ENCODE results near the gene SAMD14. TPM values are rescaled to one million over a fixed set of nuclear protein-coding genes. Genes with fewer than 3 reads are reported as not detected.

SAMD14 gene
- total and polyA plus RNA-seq, 2 donors (not counting 1 experiment from before 2014, with no cell fraction given), result 0.13 to 0.89 TPM

DNA sequence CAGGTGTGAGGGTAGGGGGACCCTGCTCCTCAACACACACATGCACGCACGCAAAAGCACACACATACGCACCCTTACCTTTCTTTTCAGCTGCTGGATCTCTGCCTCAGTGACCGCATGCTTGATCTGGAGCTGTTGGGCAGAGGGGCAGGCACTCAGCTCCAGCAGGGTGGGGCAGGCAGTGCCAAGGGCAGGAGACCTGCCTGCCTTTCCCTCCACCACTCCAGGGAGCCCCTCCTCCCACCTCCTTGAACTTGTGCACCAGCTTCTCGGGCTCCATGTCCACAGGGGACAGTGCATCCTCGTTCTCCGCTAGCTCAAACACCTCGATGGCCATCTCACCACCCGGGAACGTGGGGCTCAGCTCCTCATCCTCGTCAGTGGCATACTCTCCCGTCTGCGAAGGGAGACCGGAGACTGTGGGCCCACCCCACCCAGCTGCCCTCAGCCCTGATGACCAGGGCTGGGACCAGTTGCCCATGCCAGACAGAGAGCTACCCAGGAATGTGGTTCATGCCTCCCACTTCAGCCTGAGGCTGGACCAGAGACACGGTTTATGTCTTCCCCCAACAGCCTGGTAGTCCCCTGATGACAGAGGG, 9.3 kb upstream of the SAMD14 start:
- H3K27me3 ChIP-seq (replicated peaks in 1 of 4; ENCODE audit: control extremely low read depth in 1 of 4, control insufficient read depth in 3 of 4, insufficient read depth in 4 of 4, low read length in 3 of 4), result no peaks in the 10 kb centered on the region
- no peak overlapping the region for H3K4me3 ChIP-seq (ENCODE audit: control extremely low read depth in 1 of 5, extremely low read depth in 1 of 5, insufficient read depth in 1 of 5, low read depth in 2 of 5, low read length in 4 of 5)
- H3K79me2 ChIP-seq (ENCODE audit: control insufficient read depth, insufficient read depth, low read length), result peaks cover 49% of the 10 kb centered on the region
- CTCF ChIA-PET, result interaction anchor here (0.8 to 3.8 kb wide), 18 partner anchors 9 to 157 kb away, joined by 3 to 79 read pairs (median 7); partner anchors contain the start of genes PPP1R9B, SAMD14 and SGCA
- 91% methylated on average over 15 of the region's 15 CpGs for WGBS (ENCODE audit: insufficient coverage)
- no peaks in the 10 kb centered on the region for H3K9me3 ChIP-seq (ENCODE audit: control extremely low read depth in 1 of 3, control insufficient read depth in 2 of 3, insufficient read depth in 1 of 3, low read length in 2 of 3)
- no peak for TF ChIP-seq EZH2 (IDR thresholded peaks at IDR 0.05; ENCODE audit: borderline replicate concordance, insufficient read depth, low read depth, low read length, poor library complexity, severe bottlenecking)
- TF ChIP-seq, protein P1, sequence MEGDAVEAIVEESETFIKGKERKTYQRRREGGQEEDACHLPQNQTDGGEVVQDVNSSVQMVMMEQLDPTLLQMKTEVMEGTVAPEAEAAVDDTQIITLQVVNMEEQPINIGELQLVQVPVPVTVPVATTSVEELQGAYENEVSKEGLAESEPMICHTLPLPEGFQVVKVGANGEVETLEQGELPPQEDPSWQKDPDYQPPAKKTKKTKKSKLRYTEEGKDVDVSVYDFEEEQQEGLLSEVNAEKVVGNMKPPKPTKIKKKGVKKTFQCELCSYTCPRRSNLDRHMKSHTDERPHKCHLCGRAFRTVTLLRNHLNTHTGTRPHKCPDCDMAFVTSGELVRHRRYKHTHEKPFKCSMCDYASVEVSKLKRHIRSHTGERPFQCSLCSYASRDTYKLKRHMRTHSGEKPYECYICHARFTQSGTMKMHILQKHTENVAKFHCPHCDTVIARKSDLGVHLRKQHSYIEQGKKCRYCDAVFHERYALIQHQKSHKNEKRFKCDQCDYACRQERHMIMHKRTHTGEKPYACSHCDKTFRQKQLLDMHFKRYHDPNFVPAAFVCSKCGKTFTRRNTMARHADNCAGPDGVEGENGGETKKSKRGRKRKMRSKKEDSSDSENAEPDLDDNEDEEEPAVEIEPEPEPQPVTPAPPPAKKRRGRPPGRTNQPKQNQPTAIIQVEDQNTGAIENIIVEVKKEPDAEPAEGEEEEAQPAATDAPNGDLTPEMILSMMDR (IDR thresholded peaks at IDR 0.05), result no peak
- ATAC-seq (ENCODE audit: low read depth) (no peak), DNase-seq (no peak)
- H3K4me2 ChIP-seq (replicated peaks; ENCODE audit: low read depth, low read length, poor library complexity, severe bottlenecking), result no peak overlapping the region
- H3K36me3 ChIP-seq (replicated peaks in 1 of 2; ENCODE audit: control extremely low read depth in 1 of 2, control insufficient read depth in 1 of 2, extremely low read depth in 1 of 2, insufficient read depth in 2 of 2, low read length in 1 of 2), result peaks cover 5 to 97% of the 10 kb centered on the region in 2 experiments
- Mint-ChIP-seq H3K27ac (peak overlapping the region; percentile 79), H3K4me1 (peaks cover 52% of the 10 kb centered on the region), H3K4me3 (no peak overlapping the region), H3K27me3 (no peaks in the 10 kb centered on the region), H3K9me3 (ENCODE audit: insufficient read depth) (no peaks in the 10 kb centered on the region)
- peaks cover 98% of the 10 kb centered on the region for H4K20me1 ChIP-seq (ENCODE audit: control insufficient read depth, insufficient read depth, low read length, poor library complexity, severe bottlenecking)
- intact Hi-C loops (cut with micrococcal nuclease), result no loop called here
- POLR2A ChIA-PET, result interaction anchor here (1.0 to 1.9 kb wide), 4 partner anchors 9 to 22 kb away, joined by 3 to 9 read pairs (median 7); partner anchors contain the start of gene SAMD14
- H3K9ac ChIP-seq (ENCODE audit: low read length), result no peak overlapping the region
- peak overlapping the region in 1 of 2 donors; percentile 48 for H3K27ac ChIP-seq (ENCODE audit: low read length in 2 of 2)
- peaks cover 42 to 51% of the 10 kb centered on the region in 2 donors for H3K4me1 ChIP-seq (ENCODE audit: control insufficient read depth in 2 of 2, insufficient read depth in 2 of 2, low read length in 2 of 2)
- H2AFZ ChIP-seq (ENCODE audit: insufficient read depth, low read depth, low read length, poor library complexity, severe bottlenecking), result no peak overlapping the region

DNA sequence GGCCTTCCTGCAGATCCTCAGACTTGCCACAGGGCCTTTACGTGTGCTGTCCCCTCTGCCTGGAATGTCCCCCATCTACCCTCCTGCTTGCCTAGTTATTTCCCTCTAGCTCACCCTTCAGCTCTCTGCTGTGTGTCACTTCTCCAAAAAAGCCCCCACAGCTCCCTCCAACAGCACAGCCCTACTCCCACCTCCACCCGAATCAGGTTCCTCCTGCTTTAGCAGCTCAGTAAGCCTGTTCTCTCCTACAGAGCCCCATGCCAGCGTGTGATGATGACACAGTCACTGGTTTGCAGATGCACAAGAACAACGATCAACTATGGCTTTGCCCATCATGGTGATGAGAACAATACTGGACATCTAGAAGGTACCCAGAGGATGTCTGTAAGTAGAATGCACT, 7.1 kb upstream of the SAMD14 start:
- Histone ChIP-seq H3K27ac (ENCODE audit: low read length in 2 of 2) (no peak overlapping the region), H3K36me3 (replicated peaks in 1 of 2; ENCODE audit: control extremely low read depth in 1 of 2, control insufficient read depth in 1 of 2, extremely low read depth in 1 of 2, insufficient read depth in 2 of 2, low read length in 1 of 2) (peaks cover 8 to 86% of the 10 kb centered on the region in 2 experiments), H3K4me3 (ENCODE audit: control extremely low read depth in 1 of 5, extremely low read depth in 1 of 5, insufficient read depth in 1 of 5, low read depth in 2 of 5, low read length in 4 of 5) (no peak overlapping the region), H3K9ac (ENCODE audit: low read length) (no peak overlapping the region), H2AFZ (ENCODE audit: insufficient read depth, low read depth, low read length, poor library complexity, severe bottlenecking) (no peak overlapping the region), H3K79me2 (ENCODE audit: control insufficient read depth, insufficient read depth, low read length) (peaks cover 26% of the 10 kb centered on the region), H4K20me1 (ENCODE audit: control insufficient read depth, insufficient read depth, low read length, poor library complexity, severe bottlenecking) (peaks cover 89% of the 10 kb centered on the region), H3K9me3 (ENCODE audit: control extremely low read depth in 1 of 3, control insufficient read depth in 2 of 3, insufficient read depth in 1 of 3, low read length in 2 of 3) (no peaks in the 10 kb centered on the region), H3K4me2 (replicated peaks; ENCODE audit: low read depth, low read length, poor library complexity, severe bottlenecking) (no peak overlapping the region), H3K4me1 (ENCODE audit: control insufficient read depth in 2 of 2, insufficient read depth in 2 of 2, low read length in 2 of 2) (peaks cover 21 to 29% of the 10 kb centered on the region in 2 donors), H3K27me3 (replicated peaks in 1 of 4; ENCODE audit: control extremely low read depth in 1 of 4, control insufficient read depth in 3 of 4, insufficient read depth in 4 of 4, low read length in 3 of 4) (no peaks in the 10 kb centered on the region)
- peaks cover 34% of the 10 kb centered on the region for H3K4me1 Mint-ChIP-seq
- H3K4me3 Mint-ChIP-seq, result no peak overlapping the region
- DNase-seq (no peak), ATAC-seq (ENCODE audit: low read depth) (no peak)
- CTCF ChIA-PET, result interaction anchor here (0.7 to 2.5 kb wide), 6 partner anchors 10 to 40 kb away, joined by 3 to 9 read pairs (median 6); no protein-coding TSS in a partner anchor
- H3K27me3 Mint-ChIP-seq, result no peaks in the 10 kb centered on the region
- WGBS (ENCODE audit: insufficient coverage), result 85% methylated on average over 3 of the region's 4 CpGs
- no peak for TF ChIP-seq EZH2 (IDR thresholded peaks at IDR 0.05; ENCODE audit: borderline replicate concordance, insufficient read depth, low read depth, low read length, poor library complexity, severe bottlenecking)
- TF ChIP-seq, protein P1 (IDR thresholded peaks at IDR 0.05), result no peak
- H3K27ac Mint-ChIP-seq, result peak overlapping the region; percentile 32
- H3K9me3 Mint-ChIP-seq (ENCODE audit: insufficient read depth), result no peaks in the 10 kb centered on the region
- intact Hi-C loops (cut with micrococcal nuclease), result no loop called here
- POLR2A ChIA-PET, result no interaction called here
